ENCODE results near the gene TCP11. TPM values are rescaled to one million over a fixed set of nuclear protein-coding genes. Genes with fewer than 3 reads are reported as not detected.

The TCP11 gene
- total and polyA plus RNA-seq, 4 donors: 0.16 to 1.7 (median 0.56) TPM

DNA sequence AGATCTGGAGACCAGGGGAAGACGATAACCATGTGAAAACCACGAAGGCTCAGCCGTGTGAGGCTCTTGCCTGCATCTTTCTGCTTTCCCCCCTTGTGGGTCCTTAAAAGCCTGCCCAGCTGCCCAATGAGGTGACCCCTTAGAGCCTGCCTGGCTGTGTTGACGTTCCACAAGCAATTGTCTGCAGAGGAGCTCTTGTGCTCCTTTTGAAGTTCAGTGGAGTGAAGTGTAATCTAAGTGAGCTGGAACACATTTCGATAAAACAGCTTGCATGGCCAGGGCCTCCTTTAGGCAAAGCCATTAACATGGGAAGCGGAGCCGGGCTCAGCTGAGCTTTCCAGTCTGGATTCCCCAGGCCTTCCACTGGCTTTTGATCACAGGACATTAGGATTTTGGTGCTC, 27.3 kb upstream of the TCP11 start:
- peak; percentile 61 to 78 (median 68) for DNase-seq
- peaks cover 0 to 21% (median 2%) of the 10 kb centered on the region in 5 donors for H3K4me1 ChIP-seq (ENCODE audit: control insufficient read depth in 5 of 5, insufficient read depth in 5 of 5, low read length in 5 of 5)
- no peak overlapping the region for H3K4me3 ChIP-seq
- WGBS, 2 donors: 70 to 79% methylated on average over 7 of the region's 7 CpGs
- H3K27me3 ChIP-seq (ENCODE audit: control insufficient read depth in 3 of 3, insufficient read depth in 3 of 3, low read length in 2 of 3): no peaks in the 10 kb centered on the region
- no peaks in the 10 kb centered on the region for H3K36me3 ChIP-seq (ENCODE audit: control insufficient read depth in 4 of 4, insufficient read depth in 4 of 4, low read length in 4 of 4)
- H3K9me3 ChIP-seq (ENCODE audit: control insufficient read depth in 4 of 4, insufficient read depth in 3 of 4, low read length in 3 of 4): no peaks in the 10 kb centered on the region
- H3K9ac ChIP-seq (ENCODE audit: insufficient read depth in 1 of 2, low read length in 2 of 2): no peak overlapping the region
- H3K27ac ChIP-seq (ENCODE audit: low read depth in 1 of 2, low read length in 1 of 2): no peak overlapping the region
- ATAC-seq (ENCODE audit: insufficient read depth, low FRiP score): no peak
- TF ChIP-seq, protein P1, sequence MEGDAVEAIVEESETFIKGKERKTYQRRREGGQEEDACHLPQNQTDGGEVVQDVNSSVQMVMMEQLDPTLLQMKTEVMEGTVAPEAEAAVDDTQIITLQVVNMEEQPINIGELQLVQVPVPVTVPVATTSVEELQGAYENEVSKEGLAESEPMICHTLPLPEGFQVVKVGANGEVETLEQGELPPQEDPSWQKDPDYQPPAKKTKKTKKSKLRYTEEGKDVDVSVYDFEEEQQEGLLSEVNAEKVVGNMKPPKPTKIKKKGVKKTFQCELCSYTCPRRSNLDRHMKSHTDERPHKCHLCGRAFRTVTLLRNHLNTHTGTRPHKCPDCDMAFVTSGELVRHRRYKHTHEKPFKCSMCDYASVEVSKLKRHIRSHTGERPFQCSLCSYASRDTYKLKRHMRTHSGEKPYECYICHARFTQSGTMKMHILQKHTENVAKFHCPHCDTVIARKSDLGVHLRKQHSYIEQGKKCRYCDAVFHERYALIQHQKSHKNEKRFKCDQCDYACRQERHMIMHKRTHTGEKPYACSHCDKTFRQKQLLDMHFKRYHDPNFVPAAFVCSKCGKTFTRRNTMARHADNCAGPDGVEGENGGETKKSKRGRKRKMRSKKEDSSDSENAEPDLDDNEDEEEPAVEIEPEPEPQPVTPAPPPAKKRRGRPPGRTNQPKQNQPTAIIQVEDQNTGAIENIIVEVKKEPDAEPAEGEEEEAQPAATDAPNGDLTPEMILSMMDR (IDR thresholded peaks at IDR 0.05; ENCODE audit: control extremely low read depth, extremely low read depth): no peak

- no peak for ATAC-seq (ENCODE audit: insufficient read depth, low FRiP score)
Measured at GRCh38 chr6:35167505-35167904, 26.4 kb upstream of the TCP11 start.

GRCh38 chr6:35166520-35166919, 25.4 kb upstream of the TCP11 start:
- DNase-seq (no peak), ATAC-seq (ENCODE audit: insufficient read depth, low FRiP score) (no peak)
- H3K27ac ChIP-seq (ENCODE audit: low read depth in 1 of 2, low read length in 1 of 2): no peak overlapping the region
- no peak overlapping the region for H3K9ac ChIP-seq (ENCODE audit: insufficient read depth in 1 of 2, low read length in 2 of 2)
- no peaks in the 10 kb centered on the region for H3K27me3 ChIP-seq (ENCODE audit: control insufficient read depth in 3 of 3, insufficient read depth in 3 of 3, low read length in 2 of 3)
- no peak overlapping the region for H3K4me3 ChIP-seq
- H3K36me3 ChIP-seq (ENCODE audit: control insufficient read depth in 4 of 4, insufficient read depth in 4 of 4, low read length in 4 of 4): no peaks in the 10 kb centered on the region
- TF ChIP-seq, protein P1 (IDR thresholded peaks at IDR 0.05; ENCODE audit: control extremely low read depth, extremely low read depth): no peak
- 64 to 72% methylated on average over 5 of the region's 5 CpGs for WGBS, 2 donors
- H3K4me1 ChIP-seq (ENCODE audit: control insufficient read depth in 5 of 5, insufficient read depth in 5 of 5, low read length in 5 of 5): peaks cover 3 to 31% (median 8%) of the 10 kb centered on the region in 5 donors
- no peaks in the 10 kb centered on the region for H3K9me3 ChIP-seq (ENCODE audit: control insufficient read depth in 4 of 4, insufficient read depth in 3 of 4, low read length in 3 of 4)

More at GRCh38 chr6:35167505-35167904, 26.4 kb upstream of the TCP11 start:
- no peak overlapping the region for H3K27ac ChIP-seq (ENCODE audit: low read depth in 1 of 2, low read length in 1 of 2)
- peaks cover 1 to 21% (median 4%) of the 10 kb centered on the region in 5 donors for H3K4me1 ChIP-seq (ENCODE audit: control insufficient read depth in 5 of 5, insufficient read depth in 5 of 5, low read length in 5 of 5)
- H3K27me3 ChIP-seq (ENCODE audit: control insufficient read depth in 3 of 3, insufficient read depth in 3 of 3, low read length in 2 of 3): no peaks in the 10 kb centered on the region
- TF ChIP-seq, protein P1 (IDR thresholded peaks at IDR 0.05; ENCODE audit: control extremely low read depth, extremely low read depth): no peak
- H3K9ac ChIP-seq (ENCODE audit: insufficient read depth in 1 of 2, low read length in 2 of 2): no peak overlapping the region
- no peaks in the 10 kb centered on the region for H3K36me3 ChIP-seq (ENCODE audit: control insufficient read depth in 4 of 4, insufficient read depth in 4 of 4, low read length in 4 of 4)
- DNase-seq: no peak
- no peak overlapping the region for H3K4me3 ChIP-seq
- H3K9me3 ChIP-seq (ENCODE audit: control insufficient read depth in 4 of 4, insufficient read depth in 3 of 4, low read length in 3 of 4): no peaks in the 10 kb centered on the region

- Histone ChIP-seq H3K4me3 (no peak overlapping the region), H3K4me1 (ENCODE audit: control insufficient read depth in 5 of 5, insufficient read depth in 5 of 5, low read length in 5 of 5) (peaks cover 3 to 31% (median 8%) of the 10 kb centered on the region in 5 donors), H3K27ac (ENCODE audit: low read depth in 1 of 2, low read length in 1 of 2) (peak overlapping the region in 1 of 2 donors; percentile 40), H3K9me3 (ENCODE audit: control insufficient read depth in 4 of 4, insufficient read depth in 3 of 4, low read length in 3 of 4) (no peaks in the 10 kb centered on the region), H3K9ac (ENCODE audit: insufficient read depth in 1 of 2, low read length in 2 of 2) (no peak overlapping the region), H3K36me3 (ENCODE audit: control insufficient read depth in 4 of 4, insufficient read depth in 4 of 4, low read length in 4 of 4) (no peaks in the 10 kb centered on the region), H3K27me3 (ENCODE audit: control insufficient read depth in 3 of 3, insufficient read depth in 3 of 3, low read length in 2 of 3) (no peaks in the 10 kb centered on the region)
- DNase-seq (no peak), ATAC-seq (ENCODE audit: insufficient read depth, low FRiP score) (no peak)
- WGBS, 2 donors: 89 to 91% methylated on average over 2 of the region's 2 CpGs
- TF ChIP-seq, protein P1 (IDR thresholded peaks at IDR 0.05; ENCODE audit: control extremely low read depth, extremely low read depth): no peak
Measured at GRCh38 chr6:35166116-35166515, 25.0 kb upstream of the TCP11 start.
